ENCODE data around the gene PHLDA3.

Gene PHLDA3

GRCh38 chr1:201434266-201434665 lies 34.7 kb downstream of the PHLDA3 start:
- Histone ChIP-seq H3K36me3 (replicated peaks) (no peaks in the 10 kb centered on the region), H3K4me1 (peaks cover 3% of the 10 kb centered on the region; the same call in 1 of the 2 replicates)

GRCh38 chr1:201433609-201434008 lies 35.4 kb downstream of the PHLDA3 start:
- Histone ChIP-seq H3K4me3 (no peak overlapping the region), H3K9me3 (no peaks in the 10 kb centered on the region), H3K36me3 (replicated peaks) (no peaks in the 10 kb centered on the region), H3K27me3 (ENCODE audit: low read depth) (no peaks in the 10 kb centered on the region), H3K4me1 (peaks cover 3% of the 10 kb centered on the region; the same call in 1 of the 2 replicates)
- no peak for DNase-seq (ENCODE audit: low spot score in 2 of 2)
- in situ Hi-C loops (cut with MboI; ENCODE audit: low sequenced_read_pairs): no loop called here

More at GRCh38 chr1:201434266-201434665, 34.7 kb downstream of the PHLDA3 start:
- H3K27me3 ChIP-seq (ENCODE audit: low read depth): no peaks in the 10 kb centered on the region
- H3K4me3 ChIP-seq: no peak overlapping the region
- in situ Hi-C loops (cut with MboI; ENCODE audit: low sequenced_read_pairs): no loop called here
- no peak for DNase-seq (ENCODE audit: low spot score in 2 of 2)
- no peaks in the 10 kb centered on the region for H3K9me3 ChIP-seq

- Histone ChIP-seq H3K4me1 (no peaks in the 10 kb centered on the region; the same call in 1 of the 2 replicates), H3K27me3 (ENCODE audit: low read depth) (no peaks in the 10 kb centered on the region), H3K36me3 (replicated peaks) (no peaks in the 10 kb centered on the region), H3K9me3 (no peaks in the 10 kb centered on the region), H3K4me3 (no peak overlapping the region)
- no peak for DNase-seq (ENCODE audit: low spot score in 2 of 2)
- in situ Hi-C loops (cut with MboI; ENCODE audit: low sequenced_read_pairs): no loop called here
Measured at GRCh38 chr1:201430776-201431175, 38.2 kb downstream of the PHLDA3 start.

GRCh38 chr1:201429736-201430501 lies 39.1 kb downstream of the PHLDA3 start:
- Histone ChIP-seq H3K4me1 (no peaks in the 10 kb centered on the region), H3K4me3 (no peak overlapping the region), H3K36me3 (replicated peaks) (no peaks in the 10 kb centered on the region), H3K9me3 (no peaks in the 10 kb centered on the region), H3K27me3 (ENCODE audit: low read depth) (no peaks in the 10 kb centered on the region)
- in situ Hi-C loops (cut with MboI; ENCODE audit: low sequenced_read_pairs): no loop called here
- no peak for DNase-seq (ENCODE audit: low spot score in 2 of 2)

GRCh38 chr1:201427963-201428362 lies 41.0 kb downstream of the PHLDA3 start:
- Histone ChIP-seq H3K27me3 (ENCODE audit: low read depth) (no peaks in the 10 kb centered on the region), H3K36me3 (replicated peaks) (no peaks in the 10 kb centered on the region), H3K4me1 (no peaks in the 10 kb centered on the region), H3K9me3 (no peaks in the 10 kb centered on the region), H3K4me3 (no peak overlapping the region)
- DNase-seq (ENCODE audit: low spot score in 2 of 2): no peak
- in situ Hi-C loops (cut with MboI; ENCODE audit: low sequenced_read_pairs): no loop called here

- in situ Hi-C loops (cut with MboI; ENCODE audit: low sequenced_read_pairs): no loop called here
- H3K4me1 ChIP-seq: no peaks in the 10 kb centered on the region
- DNase-seq (ENCODE audit: low spot score in 2 of 2): no peak
Measured at GRCh38 chr1:201426479-201427310, 42.3 kb downstream of the PHLDA3 start.

GRCh38 chr1:201424146-201424545 lies 44.8 kb downstream of the PHLDA3 start:
- no peaks in the 10 kb centered on the region for H3K36me3 ChIP-seq (replicated peaks)
- in situ Hi-C loops (cut with MboI; ENCODE audit: low sequenced_read_pairs): no loop called here
- no peak for DNase-seq (ENCODE audit: low spot score in 2 of 2)

More at GRCh38 chr1:201426479-201427310, 42.3 kb downstream of the PHLDA3 start:
- Histone ChIP-seq H3K4me3 (no peak overlapping the region), H3K36me3 (replicated peaks) (no peaks in the 10 kb centered on the region), H3K27me3 (ENCODE audit: low read depth) (no peaks in the 10 kb centered on the region), H3K9me3 (no peaks in the 10 kb centered on the region)

GRCh38 chr1:201423655-201424054 lies 45.3 kb downstream of the PHLDA3 start:
- in situ Hi-C loops (cut with MboI; ENCODE audit: low sequenced_read_pairs): no loop called here
- Histone ChIP-seq H3K27me3 (ENCODE audit: low read depth) (no peaks in the 10 kb centered on the region), H3K4me3 (no peak overlapping the region), H3K9me3 (no peaks in the 10 kb centered on the region), H3K36me3 (replicated peaks) (no peaks in the 10 kb centered on the region), H3K4me1 (no peaks in the 10 kb centered on the region)
- no peak for DNase-seq (ENCODE audit: low spot score in 2 of 2)

More at GRCh38 chr1:201424146-201424545, 44.8 kb downstream of the PHLDA3 start:
- no peaks in the 10 kb centered on the region for H3K9me3 ChIP-seq
- H3K4me1 ChIP-seq: no peaks in the 10 kb centered on the region
- no peak overlapping the region for H3K4me3 ChIP-seq
- H3K27me3 ChIP-seq (ENCODE audit: low read depth): no peaks in the 10 kb centered on the region

- Histone ChIP-seq H3K9me3 (no peaks in the 10 kb centered on the region), H3K4me3 (no peak overlapping the region), H3K36me3 (replicated peaks) (no peaks in the 10 kb centered on the region), H3K27me3 (ENCODE audit: low read depth) (no peaks in the 10 kb centered on the region), H3K4me1 (no peaks in the 10 kb centered on the region)
- in situ Hi-C loops (cut with MboI; ENCODE audit: low sequenced_read_pairs): no loop called here
- no peak for DNase-seq (ENCODE audit: low spot score in 2 of 2)
Measured at GRCh38 chr1:201422436-201423030, 46.5 kb downstream of the PHLDA3 start.

GRCh38 chr1:201422026-201422425 lies 47.0 kb downstream of the PHLDA3 start:
- in situ Hi-C loops (cut with MboI; ENCODE audit: low sequenced_read_pairs): no loop called here

GRCh38 chr1:201421041-201421440 lies 47.9 kb downstream of the PHLDA3 start:
- no peak for DNase-seq (ENCODE audit: low spot score in 2 of 2)
- Histone ChIP-seq H3K9me3 (no peaks in the 10 kb centered on the region), H3K36me3 (replicated peaks) (no peaks in the 10 kb centered on the region), H3K27me3 (ENCODE audit: low read depth) (peaks cover 7% of the 10 kb centered on the region; the same call in 1 of the 2 replicates), H3K4me3 (no peak overlapping the region), H3K4me1 (no peaks in the 10 kb centered on the region)
- in situ Hi-C loops (cut with MboI; ENCODE audit: low sequenced_read_pairs): no loop called here

More at GRCh38 chr1:201422026-201422425, 47.0 kb downstream of the PHLDA3 start:
- Histone ChIP-seq H3K27me3 (ENCODE audit: low read depth) (no peaks in the 10 kb centered on the region), H3K9me3 (no peaks in the 10 kb centered on the region), H3K4me1 (no peaks in the 10 kb centered on the region), H3K36me3 (replicated peaks) (no peaks in the 10 kb centered on the region), H3K4me3 (no peak overlapping the region)
- DNase-seq (ENCODE audit: low spot score in 2 of 2): no peak

- Histone ChIP-seq H3K36me3 (replicated peaks) (no peaks in the 10 kb centered on the region), H3K27me3 (ENCODE audit: low read depth) (peaks cover 7% of the 10 kb centered on the region; the same call in 1 of the 2 replicates), H3K9me3 (no peaks in the 10 kb centered on the region), H3K4me1 (no peaks in the 10 kb centered on the region), H3K4me3 (no peak overlapping the region)
- in situ Hi-C loops (cut with MboI; ENCODE audit: low sequenced_read_pairs): no loop called here
- no peak for DNase-seq (ENCODE audit: low spot score in 2 of 2)
Measured at GRCh38 chr1:201420608-201421002, 48.4 kb downstream of the PHLDA3 start.

- no peaks in the 10 kb centered on the region for H3K4me1 ChIP-seq
- H3K4me3 ChIP-seq: no peak overlapping the region
- H3K9me3 ChIP-seq: no peaks in the 10 kb centered on the region
- in situ Hi-C loops (cut with MboI; ENCODE audit: low sequenced_read_pairs): no loop called here
- no peaks in the 10 kb centered on the region for H3K36me3 ChIP-seq (replicated peaks)
- no peak for DNase-seq (ENCODE audit: low spot score in 2 of 2)
- H3K27me3 ChIP-seq (ENCODE audit: low read depth): peaks cover 7% of the 10 kb centered on the region; the same call in 1 of the 2 replicates
Measured at GRCh38 chr1:201419746-201420607, 49.0 kb downstream of the PHLDA3 start.

Measured in HAP-1 (cell line).